IPS DF 6.9 (cell line): ENCODE results near the gene KCNT2.

Source experiments
- DNase-seq: peaks from one replicate; pipeline ENCODE4 v3.0.0-alpha.2; 2013; ENCODE audit warnings: low read depth, low spot score
- H3K27ac ChIP-seq: one replicate; pipeline ENCODE4 v1.5.1; 2013; ENCODE audit warnings: low read length, control low read depth
- H3K27me3 ChIP-seq: 2 replicates; pipeline ENCODE4 v1.6.1; 2013; ENCODE audit warnings: mild to moderate bottlenecking, low read length; ENCODE audit not compliant: control insufficient read depth, insufficient read depth
- H3K36me3 ChIP-seq: 2 replicates; pipeline ENCODE4 v1.6.1; 2013; ENCODE audit warnings: low read length; ENCODE audit not compliant: control insufficient read depth, insufficient read depth
- H3K4me1 ChIP-seq: 2 replicates; pipeline ENCODE4 v1.6.1; 2013; ENCODE audit warnings: low read length; ENCODE audit not compliant: control insufficient read depth, insufficient read depth
- H3K4me3 ChIP-seq: 2 replicates; pipeline ENCODE4 v1.5.1; 2013; ENCODE audit warnings: mild to moderate bottlenecking, low read length
- H3K9me3 ChIP-seq: 2 replicates; pipeline ENCODE4 v1.6.1; 2013; ENCODE audit warnings: low read length, inconsistent platforms; ENCODE audit not compliant: control insufficient read depth, insufficient read depth
- WGBS: extraction: QIAGEN DNeasy Blood & Tissue Kit; methylation state at CpG from one replicate; pipeline ENCODE4 v1.1.7; 2013; ENCODE audit warnings: mixed read lengths, missing lambda C conversion rate; ENCODE audit not compliant: insufficient read length, insufficient coverage; 5-methylcytosine and 5-hydroxymethylcytosine counted together

The KCNT2 gene

DNA sequence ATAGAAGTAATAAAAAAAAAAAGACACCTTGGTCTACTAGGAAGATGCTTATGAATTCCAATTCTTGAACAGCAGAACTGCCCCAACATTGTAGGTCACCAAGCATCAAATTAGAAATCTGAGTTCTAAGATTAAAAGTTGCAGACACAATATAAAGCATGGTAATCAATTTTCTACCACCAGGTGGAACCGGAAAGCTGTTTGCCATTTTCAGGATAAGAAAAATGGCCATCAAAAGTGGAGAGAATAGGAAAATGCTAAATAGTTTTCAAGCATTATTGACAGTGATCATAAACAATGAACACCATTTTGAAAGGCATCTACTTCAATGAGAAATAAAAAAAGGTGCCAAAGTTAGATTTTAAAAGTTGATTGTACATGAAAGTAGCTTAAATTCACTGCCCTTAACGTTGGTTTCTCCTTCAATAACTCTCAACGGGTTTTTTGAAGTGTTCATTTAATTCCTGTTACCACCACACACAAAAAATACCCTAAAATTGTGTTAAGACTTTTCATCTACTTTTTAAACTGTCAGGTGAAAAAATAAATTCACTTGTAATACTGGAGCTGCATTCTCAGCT lies 252.9 kb downstream of the KCNT2 start:
- Histone ChIP-seq H3K36me3 (no peaks in the 10 kb centered on the region), H3K27me3 (no peaks in the 10 kb centered on the region), H3K27ac (no peak overlapping the region), H3K9me3 (no peaks in the 10 kb centered on the region), H3K4me3 (no peak overlapping the region), H3K4me1 (no peaks in the 10 kb centered on the region)
- no CpG with 5 or more reads among the region's 3 CpGs for WGBS
- DNase-seq, result no peak

DNA sequence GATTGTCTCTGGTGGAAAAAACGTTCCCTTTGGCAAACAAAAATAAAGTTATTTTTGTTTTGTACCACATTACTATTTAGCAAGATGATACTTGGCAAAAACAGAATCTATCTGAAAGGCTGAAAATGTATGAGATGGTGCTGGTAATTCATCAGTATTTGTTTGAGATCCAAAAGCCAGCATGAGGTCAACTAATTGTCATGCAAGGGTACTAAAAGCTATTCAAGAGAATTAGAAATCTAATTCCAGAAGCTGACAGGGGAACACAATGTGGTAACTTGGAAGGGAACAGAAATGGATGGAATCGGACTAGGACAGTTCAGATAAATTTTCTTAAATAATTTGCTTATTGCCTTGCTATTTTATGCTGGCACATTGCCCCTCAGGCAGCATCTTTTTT lies 263.8 kb downstream of the KCNT2 start:
- no peak overlapping the region for H3K27ac ChIP-seq

DNA sequence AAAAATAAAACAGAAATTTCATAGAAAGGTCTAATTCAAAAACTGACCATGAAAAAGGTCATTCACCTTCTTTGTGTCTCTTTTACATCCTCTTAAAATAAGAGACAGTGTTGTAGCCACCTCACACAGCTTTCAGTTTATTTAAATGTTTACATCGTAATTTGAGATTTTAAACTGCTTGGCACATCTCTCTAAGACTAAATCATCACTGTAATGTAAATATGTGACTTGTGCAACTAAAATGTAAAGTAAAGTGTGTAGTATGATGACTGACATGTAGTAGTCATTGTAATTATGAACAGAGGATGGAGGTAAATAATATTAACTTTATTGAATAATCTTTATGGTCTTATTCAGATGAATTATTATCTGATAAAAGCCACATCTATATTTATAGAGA lies 283.9 kb downstream of the KCNT2 start:
- Histone ChIP-seq H3K36me3 (no peaks in the 10 kb centered on the region), H3K9me3 (no peaks in the 10 kb centered on the region), H3K4me3 (no peak overlapping the region), H3K27ac (no peak overlapping the region), H3K4me1 (peaks cover 1% of the 10 kb centered on the region; the same call in 1 of the 2 replicates), H3K27me3 (no peaks in the 10 kb centered on the region)
- WGBS, result no CpG with 5 or more reads among the region's 1 CpG
- DNase-seq, result no peak

More for the DNA sequence above, 263.8 kb downstream of the KCNT2 start:
- no CpG with 5 or more reads among the region's 2 CpGs for WGBS
- no peak overlapping the region for H3K4me3 ChIP-seq
- no peaks in the 10 kb centered on the region for H3K9me3 ChIP-seq
- H3K4me1 ChIP-seq, result peaks cover 1% of the 10 kb centered on the region; the same call in 1 of the 2 replicates
- no peaks in the 10 kb centered on the region for H3K27me3 ChIP-seq
- no peaks in the 10 kb centered on the region for H3K36me3 ChIP-seq
- DNase-seq, result no peak

DNA sequence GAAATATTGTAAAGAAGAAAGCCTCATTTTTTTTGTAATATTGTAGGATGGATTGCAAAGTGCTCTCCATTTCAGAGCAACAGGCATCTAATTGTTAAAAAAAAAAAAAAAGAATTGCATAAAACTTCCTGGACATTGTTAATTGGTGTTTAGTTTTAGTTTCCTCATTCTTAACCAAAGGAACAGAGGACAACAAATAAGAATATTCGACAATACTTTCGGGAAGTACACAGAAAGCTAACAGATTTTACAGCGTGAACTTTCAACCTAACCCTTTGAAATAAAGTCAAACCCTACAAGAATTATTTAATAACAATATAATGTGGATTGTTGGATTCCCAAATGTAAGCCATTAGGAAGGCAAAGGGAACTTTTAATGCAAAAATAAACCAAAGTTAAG lies 284.4 kb downstream of the KCNT2 start:
- WGBS, result no CpG with 5 or more reads among the region's 3 CpGs

DNA sequence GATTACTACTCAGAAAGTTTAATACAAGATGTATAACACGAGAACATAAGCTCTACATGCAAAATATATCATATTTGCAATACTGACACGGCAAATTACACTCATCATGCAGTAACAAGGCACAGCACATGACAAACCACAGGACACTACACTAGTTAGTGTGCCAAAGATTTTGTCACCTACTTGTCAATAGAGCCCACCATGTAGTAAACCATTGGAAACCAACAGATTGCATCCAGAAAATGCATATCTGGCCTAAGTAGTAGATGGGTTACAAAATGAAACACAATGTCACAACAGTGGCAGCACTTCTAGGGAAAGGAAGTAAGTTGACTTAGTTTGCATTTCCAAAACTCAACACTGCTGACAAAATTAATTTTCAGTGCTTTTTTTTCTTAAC lies 288.9 kb downstream of the KCNT2 start:
- no CpG with 5 or more reads among the region's 2 CpGs for WGBS
- no peak overlapping the region for H3K27ac ChIP-seq

More for the DNA sequence above, 284.4 kb downstream of the KCNT2 start:
- Histone ChIP-seq H3K27me3 (no peaks in the 10 kb centered on the region), H3K27ac (no peak overlapping the region), H3K4me1 (no peaks in the 10 kb centered on the region), H3K4me3 (no peak overlapping the region), H3K36me3 (no peaks in the 10 kb centered on the region), H3K9me3 (no peaks in the 10 kb centered on the region)
- DNase-seq, result no peak

DNA sequence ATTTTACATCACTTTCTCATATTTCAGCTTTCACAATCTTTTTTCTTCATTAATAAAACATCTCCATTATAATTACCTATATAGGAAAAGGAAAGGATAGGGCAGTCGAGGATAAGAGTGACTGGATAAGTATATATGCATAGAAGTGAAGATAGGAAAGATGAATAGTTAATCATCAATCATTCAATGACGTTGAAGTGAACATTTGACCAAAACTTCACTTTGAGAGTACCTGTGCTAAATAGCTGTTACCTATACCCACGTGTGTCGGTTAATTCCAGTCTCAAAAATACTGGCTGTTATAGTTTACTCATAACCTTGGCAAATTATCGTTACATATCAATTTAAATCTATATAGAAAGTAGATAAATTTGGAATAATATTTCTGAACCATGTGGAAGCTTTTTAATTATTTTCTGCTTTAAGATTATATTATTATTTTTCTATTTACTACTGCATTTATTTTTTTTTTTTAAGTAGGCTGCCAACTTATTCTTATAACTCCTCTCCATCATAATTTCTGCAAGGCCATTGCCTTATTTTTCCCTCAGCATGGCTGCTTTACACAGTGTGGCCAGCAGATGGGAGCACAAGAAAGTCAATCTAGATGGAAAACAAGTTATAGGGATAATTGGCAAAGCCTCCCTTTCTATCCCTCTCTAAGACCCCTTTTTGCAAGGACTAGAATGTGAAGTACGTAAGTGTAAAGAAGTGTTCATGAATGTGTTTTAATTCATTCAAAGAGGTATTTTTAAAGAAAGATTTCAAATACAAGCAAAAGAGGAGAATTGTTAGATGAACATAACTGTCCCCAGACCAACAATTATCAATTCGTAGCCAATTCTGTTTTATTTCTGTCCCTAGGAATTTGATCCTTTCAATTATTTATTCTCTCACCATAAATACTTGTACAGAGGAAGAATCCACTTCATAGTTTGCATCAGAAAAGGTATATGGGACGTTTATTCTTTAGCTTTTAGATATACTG lies 290.4 kb downstream of the KCNT2 start:
- Histone ChIP-seq H3K27me3 (no peaks in the 10 kb centered on the region), H3K9me3 (no peaks in the 10 kb centered on the region), H3K4me1 (no peaks in the 10 kb centered on the region), H3K4me3 (no peak overlapping the region), H3K36me3 (no peaks in the 10 kb centered on the region), H3K27ac (no peak overlapping the region)
- DNase-seq, result no peak
- WGBS, result no CpG with 5 or more reads among the region's 8 CpGs

More for the DNA sequence above, 288.9 kb downstream of the KCNT2 start:
- H3K4me1 ChIP-seq, result no peaks in the 10 kb centered on the region
- no peak overlapping the region for H3K4me3 ChIP-seq
- H3K36me3 ChIP-seq, result no peaks in the 10 kb centered on the region
- H3K27me3 ChIP-seq, result no peaks in the 10 kb centered on the region
- no peak for DNase-seq
- no peaks in the 10 kb centered on the region for H3K9me3 ChIP-seq

DNA sequence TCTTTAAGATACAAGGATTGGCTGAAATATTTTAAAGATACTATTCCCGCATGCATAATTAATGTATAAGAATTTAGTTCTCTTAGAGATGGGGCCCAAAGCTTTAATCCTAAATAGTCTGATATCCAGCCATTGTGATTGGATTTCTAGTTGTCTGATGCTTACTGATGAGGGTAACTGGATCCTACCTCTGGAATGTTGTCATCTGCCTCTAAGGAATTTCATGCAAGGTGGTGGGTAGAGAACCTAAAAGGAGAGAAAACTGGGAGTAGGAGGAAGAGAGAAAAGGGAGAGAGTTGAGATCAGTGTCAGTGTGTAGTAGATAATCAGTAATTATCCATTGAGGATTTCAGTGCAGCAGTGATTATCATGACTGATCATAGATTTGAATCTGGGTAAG lies 295.5 kb downstream of the KCNT2 start:
- no peak for DNase-seq
- Histone ChIP-seq H3K9me3 (no peaks in the 10 kb centered on the region), H3K27me3 (no peaks in the 10 kb centered on the region), H3K4me3 (no peak overlapping the region), H3K36me3 (no peaks in the 10 kb centered on the region), H3K4me1 (no peaks in the 10 kb centered on the region), H3K27ac (no peak overlapping the region)
- WGBS, result no CpG with 5 or more reads among the region's 1 CpG

DNA sequence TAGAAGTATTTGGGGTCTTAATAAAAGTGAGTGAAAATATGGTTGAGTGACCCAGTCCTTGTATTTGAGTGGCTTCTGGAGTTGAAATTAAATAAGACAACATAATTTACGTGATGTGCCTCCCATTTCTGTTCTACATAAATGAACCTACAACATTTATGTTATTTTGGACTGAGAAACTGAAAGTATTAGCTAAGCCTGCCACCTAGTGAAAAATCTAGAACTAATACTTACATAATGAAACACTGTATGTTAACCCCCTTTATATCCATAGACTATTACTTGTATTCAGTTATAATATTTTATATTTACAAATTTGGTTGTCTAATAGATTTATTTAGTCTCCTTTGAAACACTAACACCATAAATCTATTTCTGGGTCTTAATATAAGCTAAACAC lies 298.9 kb downstream of the KCNT2 start:
- Histone ChIP-seq H3K9me3 (no peaks in the 10 kb centered on the region), H3K36me3 (no peaks in the 10 kb centered on the region), H3K27ac (no peak overlapping the region), H3K27me3 (no peaks in the 10 kb centered on the region), H3K4me3 (no peak overlapping the region), H3K4me1 (no peaks in the 10 kb centered on the region)
- DNase-seq, result no peak
- no CpG with 5 or more reads among the region's 1 CpG for WGBS

DNA sequence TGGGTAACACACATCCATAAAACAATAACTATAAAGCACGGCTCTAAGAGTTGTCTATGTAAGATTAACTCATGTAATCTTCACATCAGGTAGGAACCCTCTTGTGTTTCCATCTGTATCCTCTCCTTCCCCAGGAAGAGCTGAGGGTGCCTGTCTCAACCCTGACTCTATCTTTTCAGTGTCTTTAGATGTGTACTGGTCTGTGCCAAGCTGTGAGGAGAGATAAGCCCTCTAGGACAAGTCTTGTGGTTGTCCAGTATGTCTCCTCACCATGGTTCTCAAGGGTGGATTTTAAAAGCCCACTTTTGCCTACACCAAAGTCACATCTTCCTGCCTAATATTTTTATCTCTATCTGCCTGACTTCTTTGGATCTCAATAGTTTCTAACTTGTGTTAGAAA lies 300.1 kb downstream of the KCNT2 start:
- no CpG with 5 or more reads among the region's 1 CpG for WGBS
- H3K4me3 ChIP-seq, result no peak overlapping the region
- DNase-seq, result no peak
- H3K27me3 ChIP-seq, result no peaks in the 10 kb centered on the region
- no peaks in the 10 kb centered on the region for H3K36me3 ChIP-seq
- no peak overlapping the region for H3K27ac ChIP-seq
- H3K4me1 ChIP-seq, result peaks cover 1% of the 10 kb centered on the region; the same call in 1 of the 2 replicates
- no peaks in the 10 kb centered on the region for H3K9me3 ChIP-seq

DNA sequence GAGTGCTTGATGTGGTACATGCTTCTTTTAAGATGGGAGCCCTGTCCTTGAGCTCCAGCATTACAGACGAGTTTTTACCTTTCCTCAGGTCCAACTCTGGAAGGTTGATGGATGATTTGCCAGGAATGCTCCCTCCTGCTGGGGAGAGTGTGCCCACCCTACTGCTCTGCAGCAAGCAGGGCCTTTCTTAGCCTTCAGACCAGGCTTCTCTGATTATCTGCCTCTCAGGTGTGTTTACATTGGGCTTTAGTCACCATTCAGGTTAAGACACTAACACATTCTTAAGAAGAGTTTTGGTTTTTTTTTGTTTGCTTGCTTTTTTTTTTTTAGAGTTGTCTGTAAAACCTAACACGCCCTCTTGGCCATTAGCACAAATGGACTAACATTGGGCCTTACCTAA lies 301.8 kb downstream of the KCNT2 start:
- Histone ChIP-seq H3K36me3 (no peaks in the 10 kb centered on the region), H3K4me1 (peaks cover 1% of the 10 kb centered on the region; the same call in 1 of the 2 replicates), H3K27me3 (no peaks in the 10 kb centered on the region), H3K4me3 (no peak overlapping the region), H3K27ac (no peak overlapping the region), H3K9me3 (no peaks in the 10 kb centered on the region)
- WGBS, result no CpG with 5 or more reads among the region's 2 CpGs
- DNase-seq, result no peak
